ENCODE data around the gene BEST2.

The BEST2 gene

GRCh38 chr19:12782424-12783290 is 31.1 kb downstream of the BEST2 start:
- Histone ChIP-seq H3K4me1 (ENCODE audit: insufficient read depth, low read length, poor library complexity, severe bottlenecking) (peaks cover 42% of the 10 kb centered on the region), H3K4me2 (ENCODE audit: low read depth, low read length, poor library complexity, severe bottlenecking) (peak overlapping the region; percentile 60), H3K9ac (ENCODE audit: low read depth, low read length, poor library complexity, severe bottlenecking) (peak overlapping the region; percentile 58)

GRCh38 chr19:12783291-12783848 is 31.8 kb downstream of the BEST2 start:
- H3K4me1 ChIP-seq (ENCODE audit: insufficient read depth, low read length, poor library complexity, severe bottlenecking), result peaks cover 36% of the 10 kb centered on the region
- no peaks in the 10 kb centered on the region for H3K36me3 ChIP-seq (ENCODE audit: insufficient read depth, low read length)
- no peaks in the 10 kb centered on the region; the same call in 1 of the 2 replicates for H3F3A ChIP-seq (ENCODE audit: low read depth)
- H3K27me3 ChIP-seq (ENCODE audit: insufficient read depth, low read length, poor library complexity, severe bottlenecking), result no peaks in the 10 kb centered on the region
- no peaks in the 10 kb centered on the region for H3K79me2 ChIP-seq (ENCODE audit: insufficient read depth, low read length)
- H2AFZ ChIP-seq (ENCODE audit: low read length), result no peak overlapping the region
- H4K20me1 ChIP-seq (ENCODE audit: insufficient read depth, low read length, poor library complexity, severe bottlenecking), result no peaks in the 10 kb centered on the region
- peak overlapping the region; percentile 60 for H3K4me2 ChIP-seq (ENCODE audit: low read depth, low read length, poor library complexity, severe bottlenecking)
- H3K9ac ChIP-seq (ENCODE audit: low read depth, low read length, poor library complexity, severe bottlenecking), result no peak overlapping the region
- TF ChIP-seq CTCF (conservative IDR thresholded peaks at IDR 0.05; ENCODE audit: low read length), result no peak
- TF ChIP-seq EZH2phosphoT487 (IDR thresholded peaks at IDR 0.05; ENCODE audit: borderline replicate concordance), result no peak
- no peaks in the 10 kb centered on the region for H3K9me2 ChIP-seq (replicated peaks; ENCODE audit: low read depth, low read length)
- peak overlapping the region; percentile 64 for H3K4me3 ChIP-seq (ENCODE audit: low read length, poor library complexity, severe bottlenecking)
- no peaks in the 10 kb centered on the region for H3K9me3 ChIP-seq (ENCODE audit: insufficient read depth, low read depth, low read length)

More at GRCh38 chr19:12782424-12783290, 31.1 kb downstream of the BEST2 start:
- no peaks in the 10 kb centered on the region for H3K36me3 ChIP-seq (ENCODE audit: insufficient read depth, low read length)
- no peak for TF ChIP-seq EZH2phosphoT487 (IDR thresholded peaks at IDR 0.05; ENCODE audit: borderline replicate concordance)
- no peak for TF ChIP-seq CTCF (conservative IDR thresholded peaks at IDR 0.05; ENCODE audit: low read length)
- H3K9me2 ChIP-seq (replicated peaks; ENCODE audit: low read depth, low read length), result no peaks in the 10 kb centered on the region
- no peaks in the 10 kb centered on the region for H3K27me3 ChIP-seq (ENCODE audit: insufficient read depth, low read length, poor library complexity, severe bottlenecking)
- H3K9me3 ChIP-seq (ENCODE audit: insufficient read depth, low read depth, low read length), result no peaks in the 10 kb centered on the region
- H3K4me3 ChIP-seq (ENCODE audit: low read length, poor library complexity, severe bottlenecking), result peak overlapping the region; percentile 64
- no peaks in the 10 kb centered on the region for H4K20me1 ChIP-seq (ENCODE audit: insufficient read depth, low read length, poor library complexity, severe bottlenecking)
- no peaks in the 10 kb centered on the region; the same call in 1 of the 2 replicates for H3F3A ChIP-seq (ENCODE audit: low read depth)
- peak overlapping the region; percentile 59; the same call in 1 of the 2 replicates for H2AFZ ChIP-seq (ENCODE audit: low read length)
- no peaks in the 10 kb centered on the region for H3K79me2 ChIP-seq (ENCODE audit: insufficient read depth, low read length)

DNA sequence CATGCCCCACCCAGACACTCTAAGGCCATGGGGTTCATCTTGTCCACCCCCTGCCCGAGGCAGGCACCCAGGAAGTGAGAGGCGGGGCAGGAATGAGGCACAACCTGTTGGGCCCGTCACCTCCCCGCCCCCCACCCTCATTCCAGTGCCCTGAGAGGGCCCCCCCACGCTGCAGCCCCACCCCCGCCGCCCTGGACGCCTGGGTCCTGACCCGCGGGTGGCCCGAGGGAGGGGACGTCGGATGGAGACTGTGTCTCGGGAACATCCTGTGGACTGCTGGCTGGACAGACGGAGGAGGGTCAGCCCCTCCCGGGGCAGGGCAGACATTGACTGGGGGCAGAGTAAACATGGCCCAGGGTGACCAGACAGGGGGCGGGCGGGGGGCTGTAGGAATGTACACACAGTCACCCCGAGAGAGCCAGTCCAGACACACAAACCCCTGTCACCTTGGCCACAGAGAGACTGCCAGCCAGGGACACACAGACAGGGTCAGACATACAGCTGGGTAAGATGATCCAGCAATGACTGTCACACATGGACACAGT is 32.3 kb downstream of the BEST2 start:
- Histone ChIP-seq H3K79me2 (ENCODE audit: insufficient read depth, low read length) (no peaks in the 10 kb centered on the region), H3K4me3 (ENCODE audit: low read length, poor library complexity, severe bottlenecking) (no peak overlapping the region), H3K36me3 (ENCODE audit: insufficient read depth, low read length) (no peaks in the 10 kb centered on the region), H4K20me1 (ENCODE audit: insufficient read depth, low read length, poor library complexity, severe bottlenecking) (no peaks in the 10 kb centered on the region), H3K9me3 (ENCODE audit: insufficient read depth, low read depth, low read length) (no peaks in the 10 kb centered on the region), H3K4me1 (ENCODE audit: insufficient read depth, low read length, poor library complexity, severe bottlenecking) (peaks cover 30% of the 10 kb centered on the region), H3F3A (ENCODE audit: low read depth) (no peaks in the 10 kb centered on the region; the same call in 1 of the 2 replicates), H2AFZ (ENCODE audit: low read length) (no peak overlapping the region), H3K27me3 (ENCODE audit: insufficient read depth, low read length, poor library complexity, severe bottlenecking) (no peaks in the 10 kb centered on the region), H3K4me2 (ENCODE audit: low read depth, low read length, poor library complexity, severe bottlenecking) (no peak overlapping the region), H3K9ac (ENCODE audit: low read depth, low read length, poor library complexity, severe bottlenecking) (no peak overlapping the region), H3K9me2 (replicated peaks; ENCODE audit: low read depth, low read length) (no peaks in the 10 kb centered on the region)
- no peak for TF ChIP-seq EZH2phosphoT487 (IDR thresholded peaks at IDR 0.05; ENCODE audit: borderline replicate concordance)
- TF ChIP-seq CTCF (conservative IDR thresholded peaks at IDR 0.05; ENCODE audit: low read length), result no peak

Measured in Loucy (cell line).